ENCODE results near the gene XPC.
A peak's percentile ranks its signal among the peaks of the same experiment; 100 is the strongest.
"Not testable (repeated sequence)": the region's sequence is repeated elsewhere in the genome, so short reads cannot be mapped to it uniquely, and the experiment has no call there.

The XPC gene

DNA sequence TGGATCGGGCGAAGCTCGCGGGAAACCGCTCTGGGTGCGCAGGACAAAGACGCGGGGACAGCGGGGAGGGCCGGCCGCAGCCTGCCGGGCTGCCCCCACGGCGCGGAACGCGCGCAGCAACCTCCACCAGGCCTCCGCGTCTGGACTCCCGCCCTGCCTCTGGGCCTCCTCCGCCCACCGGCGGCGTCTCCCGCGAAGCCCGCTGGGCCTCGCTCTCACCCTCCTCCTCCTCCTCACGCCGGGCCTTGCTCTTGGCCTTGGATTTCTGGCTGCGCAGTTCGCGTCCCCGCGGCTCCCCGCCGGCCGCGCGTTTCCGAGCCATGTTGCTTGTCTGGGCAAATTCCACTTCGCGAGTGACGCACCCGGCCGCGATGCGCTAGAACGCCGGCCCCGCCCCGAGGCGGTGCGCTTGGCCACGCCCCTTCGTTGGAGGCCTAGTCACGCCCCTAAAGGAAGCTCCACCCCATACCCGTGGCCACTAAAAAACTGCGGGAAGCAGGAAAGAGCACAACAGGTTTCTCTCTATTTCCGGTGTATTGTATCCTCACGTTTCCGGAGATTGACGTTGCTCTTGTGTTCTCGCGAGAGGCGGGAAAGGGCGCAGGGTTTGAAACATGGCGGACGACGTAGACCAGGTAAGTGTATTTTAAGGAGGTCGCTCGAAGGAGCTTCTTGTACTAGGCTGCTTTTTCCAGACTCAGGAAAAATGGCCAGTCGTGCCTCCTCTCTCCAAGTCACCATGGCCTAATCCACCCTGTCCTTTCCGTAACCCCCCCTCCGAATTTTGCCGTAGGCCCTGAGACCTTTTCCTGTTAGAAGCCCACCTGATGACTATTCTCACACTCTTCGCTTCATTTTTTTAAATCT lies at the start of gene XPC, which contains the start of gene LSM3:
Gene XPC (minus strand): TSS at position 355 of the 867 bp plus-strand sequence. CDS start 33 bp downstream, at position 322.
Gene LSM3 (plus strand): TSS at position 571 of the 867 bp plus-strand sequence. CDS start 44 bp downstream, at position 615.
- DNase-seq (ENCODE audit: low spot score) = peak; percentile 99

DNA sequence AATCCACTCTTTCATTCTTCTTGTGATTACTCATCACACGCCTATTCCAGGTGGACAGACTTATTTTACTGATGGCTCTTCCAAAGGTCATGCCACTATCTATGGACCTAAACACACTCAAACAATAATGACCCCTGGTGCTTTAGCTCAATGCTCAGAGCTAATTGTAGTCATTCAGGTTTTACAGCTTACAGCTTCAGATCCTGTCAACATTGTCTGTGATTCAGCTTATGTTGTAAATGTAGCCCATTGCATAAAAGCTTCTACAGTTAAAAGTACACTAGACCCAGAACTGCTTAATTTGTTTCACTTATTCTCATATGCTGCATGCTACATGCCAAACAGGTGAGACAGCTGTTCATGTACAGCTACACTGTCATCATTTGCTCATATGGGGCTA lies 49.5 kb upstream of the XPC start:
- no peak for DNase-seq (ENCODE audit: low spot score)

DNA sequence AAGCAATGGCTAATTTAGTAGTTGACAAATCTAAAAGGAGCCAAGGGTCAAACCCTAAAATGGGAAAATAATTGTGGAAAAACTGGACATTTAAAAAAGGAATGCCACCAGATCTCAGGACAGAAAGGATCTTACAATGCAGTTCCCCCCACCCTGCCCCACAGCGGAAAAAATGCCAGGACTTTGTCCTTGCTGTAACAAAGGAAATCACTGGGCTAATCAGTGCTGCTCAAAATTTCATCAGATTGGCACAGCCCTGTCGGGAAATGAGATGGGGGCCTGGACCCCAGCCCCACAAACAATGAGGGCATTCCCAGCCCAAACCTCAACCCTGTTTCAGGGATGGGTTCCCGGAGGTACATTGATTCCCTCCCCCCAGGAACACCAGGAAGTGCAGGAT lies 48.0 kb upstream of the XPC start:
- not testable (repeated sequence) for DNase-seq (ENCODE audit: low spot score)

DNA sequence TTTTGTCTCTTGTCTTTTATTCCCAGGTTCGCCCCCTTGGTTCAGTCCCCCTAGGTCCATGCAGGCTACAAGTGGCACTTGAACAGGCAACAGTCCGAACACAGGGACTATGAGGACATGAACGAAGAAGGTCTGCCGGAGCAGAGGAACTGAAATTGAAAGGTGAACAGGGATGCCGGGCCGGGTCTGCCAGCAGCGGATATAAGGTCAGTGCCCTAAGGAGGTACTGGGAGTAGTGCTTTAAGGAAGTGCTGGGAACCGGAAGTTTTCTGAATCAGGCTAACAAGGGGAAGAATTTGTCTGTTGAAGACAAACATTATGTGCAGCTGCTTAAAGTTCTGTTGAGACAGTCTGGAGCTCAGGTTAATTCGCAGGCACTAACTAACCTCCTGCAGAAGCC lies 47.0 kb upstream of the XPC start:
- no peak for DNase-seq (ENCODE audit: low spot score)

DNA sequence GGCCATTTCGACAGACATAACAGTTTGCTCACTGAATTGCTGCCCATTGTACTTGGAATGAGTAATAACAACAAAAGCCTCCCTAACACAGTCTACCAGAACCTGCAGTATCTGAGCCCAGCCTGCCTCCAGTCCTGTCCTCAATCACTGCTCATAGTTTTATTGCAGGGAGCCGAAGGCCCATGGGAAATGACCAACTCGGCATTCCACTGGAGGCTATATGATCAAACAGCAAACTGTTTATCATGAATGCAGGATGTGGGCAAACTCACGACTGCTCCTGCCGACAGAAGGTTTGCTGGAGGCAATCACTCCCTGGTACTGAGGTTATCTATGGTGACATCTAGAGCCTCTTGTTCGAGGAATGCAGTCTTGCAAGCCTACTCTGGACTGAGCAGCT lies 46.5 kb upstream of the XPC start:
- no peak for DNase-seq (ENCODE audit: low spot score)

DNA sequence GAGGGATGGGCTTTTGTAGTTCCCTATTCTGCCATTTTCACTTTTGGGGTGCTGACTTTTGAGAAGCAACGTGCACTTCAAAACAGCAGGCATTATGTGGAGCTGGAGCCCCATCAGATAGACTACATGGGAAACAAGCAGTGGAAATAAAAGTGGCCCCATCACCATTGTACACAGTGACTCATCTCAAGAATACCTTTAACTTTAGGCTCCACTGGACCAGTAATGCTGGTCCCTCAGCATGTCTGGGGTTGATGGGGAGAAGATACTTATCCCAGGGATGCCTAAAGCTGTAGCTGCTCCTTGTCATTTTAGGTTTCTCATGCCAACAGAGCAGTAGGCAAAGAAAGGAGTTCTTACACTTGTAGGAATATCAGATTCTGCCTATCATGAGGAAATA lies 45.2 kb upstream of the XPC start:
- no peak for DNase-seq (ENCODE audit: low spot score)

DNA sequence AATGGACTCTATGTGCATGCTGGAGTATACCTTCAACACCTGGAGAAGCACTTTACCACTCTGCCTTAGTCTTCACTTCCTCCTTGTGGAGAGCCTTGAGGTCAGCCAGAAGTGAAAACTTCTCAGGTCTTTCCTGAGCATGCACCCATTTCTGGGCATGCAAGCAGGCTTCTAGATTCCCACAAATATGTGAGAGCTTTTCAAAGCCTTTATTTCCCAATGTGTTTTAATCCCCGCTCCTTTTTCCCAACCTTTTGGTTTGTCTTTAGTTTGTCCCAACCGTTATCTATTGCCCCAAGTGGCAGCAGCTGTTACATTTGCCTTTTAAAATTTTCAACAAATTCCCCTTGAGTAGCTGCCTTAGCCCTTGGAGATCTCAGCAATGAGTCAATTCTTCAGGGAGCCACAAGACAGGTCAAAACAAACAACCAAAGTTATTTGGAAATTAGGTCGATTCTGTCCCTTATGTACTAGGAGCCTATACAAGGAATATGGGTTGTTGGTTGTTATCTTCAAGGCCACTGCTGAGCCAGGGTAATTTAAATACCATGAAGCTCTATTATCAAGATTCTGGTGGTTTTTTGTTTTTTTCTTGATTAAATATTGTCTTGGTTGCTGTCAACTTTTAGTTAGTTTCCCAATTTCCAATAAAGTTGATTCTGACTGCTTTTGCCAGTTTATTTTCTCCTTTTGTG lies 44.6 kb upstream of the XPC start:
- no peak for DNase-seq (ENCODE audit: low spot score)

DNA sequence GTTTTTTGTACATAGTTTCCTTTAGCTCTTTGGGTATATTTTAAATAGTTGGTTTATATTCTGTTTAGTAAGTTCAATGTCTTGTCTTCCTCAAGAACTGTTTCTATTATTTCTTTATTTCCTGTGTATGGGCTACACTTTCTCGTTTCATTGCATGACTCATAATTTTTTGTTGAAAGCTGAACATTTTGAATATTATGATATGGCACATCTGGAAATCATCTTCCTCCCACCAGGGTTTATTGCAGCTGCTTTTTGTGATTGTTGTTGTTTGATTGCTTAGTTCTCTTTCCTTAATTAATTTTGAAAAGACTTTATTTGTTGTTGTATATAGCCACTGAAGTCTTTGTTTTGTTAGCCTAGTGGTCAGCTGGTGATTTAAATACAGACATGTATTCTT lies 44.1 kb upstream of the XPC start:
- DNase-seq (ENCODE audit: low spot score) = no peak

DNA sequence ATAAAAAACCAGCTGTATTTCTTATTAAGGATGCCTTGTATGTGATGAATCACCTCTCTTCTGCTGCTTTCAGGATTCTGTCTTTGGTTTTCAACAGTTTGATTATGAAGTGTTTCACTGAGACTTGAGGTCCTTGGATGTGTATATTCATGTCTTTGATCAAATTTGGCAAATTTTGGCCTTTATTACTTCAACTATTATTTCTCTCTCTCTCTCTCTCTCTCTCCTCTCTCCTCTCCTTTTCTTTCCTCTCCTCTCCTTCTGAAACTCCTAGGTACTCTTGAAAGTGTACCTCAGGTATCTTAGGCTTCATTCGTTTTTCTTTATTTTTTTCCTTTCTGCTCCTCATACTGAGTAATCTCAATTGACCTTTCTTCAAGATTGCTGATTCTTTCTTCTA lies 43.5 kb upstream of the XPC start:
- no peak for DNase-seq (ENCODE audit: low spot score)

DNA sequence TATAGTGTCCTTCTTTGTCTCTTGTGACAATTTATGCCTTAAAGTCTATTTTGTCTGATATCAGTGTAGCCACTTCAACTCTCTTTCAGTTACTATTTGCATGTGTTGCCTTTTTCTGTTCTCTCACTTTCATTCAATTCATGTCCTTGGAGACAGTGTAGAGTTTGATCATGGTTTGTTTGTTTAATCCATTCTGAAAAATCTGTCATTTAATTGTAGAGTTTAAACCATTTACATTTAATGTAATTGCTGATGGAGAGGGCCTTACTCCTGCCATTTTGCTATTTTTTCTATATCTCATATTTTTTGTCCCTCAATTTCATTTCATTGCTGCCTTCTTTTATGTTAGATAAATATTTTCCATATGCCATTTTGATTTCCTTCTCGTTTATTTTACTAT lies 42.5 kb upstream of the XPC start:
- no peak for DNase-seq (ENCODE audit: low spot score)

DNA sequence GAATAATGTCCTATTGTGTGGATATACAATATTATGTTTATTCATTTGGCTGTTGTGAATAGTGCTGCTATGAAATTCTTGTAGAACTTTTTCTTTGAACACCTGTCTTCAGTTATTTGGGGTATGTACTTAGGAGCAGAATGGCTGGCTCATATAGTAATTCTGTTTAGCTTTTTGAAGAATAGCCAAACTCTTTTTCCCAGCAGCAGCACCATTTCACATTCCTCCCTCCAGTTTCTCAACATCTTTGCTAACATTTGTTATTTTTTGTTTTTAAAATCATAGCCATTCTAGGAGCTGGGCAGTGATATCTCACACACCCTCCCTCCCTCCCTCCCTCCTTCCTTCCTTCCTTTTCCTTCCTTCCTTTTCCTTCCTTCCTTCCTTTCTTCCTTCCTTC lies 40.0 kb upstream of the XPC start:
- DNase-seq (ENCODE audit: low spot score) = no peak

DNA sequence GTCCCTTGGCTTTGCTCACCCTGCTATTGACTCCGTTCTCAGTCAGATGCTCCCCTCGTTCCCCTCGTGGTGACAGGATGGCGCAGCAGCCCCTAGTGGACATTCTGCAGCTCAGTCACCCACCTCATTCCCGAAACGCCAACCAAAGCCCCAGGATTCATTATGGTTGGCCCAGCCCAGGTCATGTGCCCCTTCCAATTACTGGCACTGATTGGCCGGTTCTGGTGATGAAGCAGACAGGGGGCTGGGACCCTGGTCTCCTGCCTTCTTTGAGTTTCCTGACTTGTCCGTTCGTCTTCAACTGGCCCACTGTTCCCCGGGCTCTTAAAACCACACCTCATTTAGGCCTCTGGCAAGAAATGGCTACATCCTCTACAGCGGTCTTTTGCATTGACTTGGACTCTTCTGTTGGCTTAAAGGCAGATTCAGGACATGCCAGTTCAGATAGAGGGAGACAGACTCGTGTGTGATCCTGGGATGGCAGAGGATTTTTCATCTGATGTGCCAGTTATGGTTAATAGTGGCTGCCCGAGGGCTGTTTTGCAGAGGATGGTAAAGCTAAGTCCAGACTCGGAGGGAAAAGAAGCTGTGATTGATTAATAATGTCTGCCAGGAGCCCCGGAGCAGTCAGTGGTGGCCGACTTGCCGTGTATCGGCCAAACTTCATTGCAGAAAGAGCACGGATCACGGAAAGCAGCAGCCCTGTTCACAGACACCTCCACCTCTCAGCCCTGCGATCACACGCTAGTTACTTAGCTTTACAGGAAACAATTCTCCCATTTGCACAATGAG lies 38.1 kb upstream of the XPC start:
- DNase-seq (ENCODE audit: low spot score) = peak; percentile 70

DNA sequence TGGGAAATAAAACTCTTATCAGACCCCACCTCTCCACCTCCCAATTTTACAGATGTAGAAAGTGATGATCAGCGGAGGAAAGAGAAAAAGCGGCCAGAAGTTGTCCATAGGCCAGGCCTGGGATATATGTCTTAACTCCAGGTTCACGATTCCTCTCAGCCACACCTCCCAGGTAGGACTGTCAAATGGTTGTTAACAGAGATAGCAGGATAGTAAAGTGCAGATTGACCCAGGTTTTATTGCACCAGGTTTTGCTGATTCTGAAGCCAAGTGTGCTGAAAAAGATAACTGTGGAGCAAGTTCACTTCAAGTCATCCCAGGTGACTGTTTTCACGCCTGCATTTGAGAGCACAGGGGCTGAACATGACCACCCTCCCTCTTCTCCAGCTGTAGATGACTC lies 36.4 kb upstream of the XPC start:
- no peak for DNase-seq (ENCODE audit: low spot score)

DNA sequence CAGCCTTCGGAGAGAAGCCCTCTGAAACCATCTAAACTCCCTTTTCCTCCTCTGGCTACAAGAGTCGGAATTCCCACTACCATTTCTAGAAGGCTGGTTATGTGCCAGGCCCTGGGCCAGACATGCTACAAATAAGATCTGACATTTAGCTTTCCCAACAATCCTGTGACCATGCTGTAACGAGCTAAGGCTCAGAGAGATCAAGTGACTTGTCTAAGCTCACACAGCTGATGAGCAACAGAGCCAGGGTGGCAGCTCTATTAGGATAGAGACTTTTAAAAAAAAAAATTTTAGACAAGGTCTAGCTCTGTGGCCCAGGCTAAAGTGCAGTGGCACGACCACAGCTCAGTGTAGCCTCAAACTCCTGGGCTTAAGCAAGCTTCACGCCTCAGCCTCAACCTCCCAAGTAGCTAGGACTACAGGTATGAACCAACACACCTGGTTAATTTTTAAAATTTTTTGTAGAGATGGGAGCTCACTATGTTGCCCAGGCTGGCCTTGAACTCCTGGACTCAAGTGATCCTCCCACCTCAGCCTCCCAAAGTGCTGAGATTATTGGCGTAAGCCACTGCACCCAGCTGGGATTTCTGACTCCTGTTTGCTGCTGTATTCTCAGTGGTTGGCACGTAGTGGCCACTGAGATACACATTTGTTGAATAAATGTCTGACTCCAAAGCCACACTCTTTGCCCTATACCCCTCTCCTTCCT lies 34.8 kb upstream of the XPC start:
- DNase-seq (ENCODE audit: low spot score) = no peak

DNA sequence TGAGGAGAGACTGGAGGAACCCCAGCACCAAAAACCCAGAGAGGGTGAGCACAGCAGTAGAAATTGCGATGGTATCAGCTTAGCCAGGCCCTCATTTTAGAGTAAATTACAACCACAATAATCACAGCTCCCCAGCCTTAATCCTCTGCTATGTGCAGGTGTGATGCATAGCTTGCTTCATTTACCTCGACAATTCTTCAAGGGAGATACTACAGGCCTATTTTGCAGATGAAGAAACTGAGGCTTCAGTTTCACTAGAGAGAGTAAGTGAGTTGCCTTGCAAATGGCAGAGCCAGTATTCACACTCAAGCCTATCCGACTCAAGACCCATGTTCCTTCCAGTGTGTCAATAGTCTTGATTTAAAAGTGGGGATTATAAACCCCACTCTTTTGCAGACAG lies 33.6 kb upstream of the XPC start:
- DNase-seq (ENCODE audit: low spot score) = no peak

DNA sequence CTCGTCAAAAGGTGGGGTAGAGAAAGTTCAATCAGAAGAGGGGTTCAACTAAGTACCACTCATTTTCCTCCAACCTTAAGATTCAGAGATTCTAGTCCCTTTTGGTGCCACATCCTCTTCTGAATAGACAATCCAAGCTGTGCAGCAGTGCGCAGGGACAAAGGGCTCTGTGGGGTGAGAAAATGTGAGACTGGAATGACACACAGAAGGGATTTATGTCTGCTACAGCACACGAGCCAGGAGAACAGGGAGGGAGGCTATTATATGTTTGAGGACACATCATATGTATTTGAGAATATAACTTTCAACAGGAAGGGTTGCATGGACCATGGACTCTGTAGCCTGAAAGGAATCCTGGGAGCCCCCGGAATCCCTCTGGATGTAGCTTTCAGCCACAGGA lies 33.2 kb upstream of the XPC start:
- no peak for DNase-seq (ENCODE audit: low spot score)

DNA sequence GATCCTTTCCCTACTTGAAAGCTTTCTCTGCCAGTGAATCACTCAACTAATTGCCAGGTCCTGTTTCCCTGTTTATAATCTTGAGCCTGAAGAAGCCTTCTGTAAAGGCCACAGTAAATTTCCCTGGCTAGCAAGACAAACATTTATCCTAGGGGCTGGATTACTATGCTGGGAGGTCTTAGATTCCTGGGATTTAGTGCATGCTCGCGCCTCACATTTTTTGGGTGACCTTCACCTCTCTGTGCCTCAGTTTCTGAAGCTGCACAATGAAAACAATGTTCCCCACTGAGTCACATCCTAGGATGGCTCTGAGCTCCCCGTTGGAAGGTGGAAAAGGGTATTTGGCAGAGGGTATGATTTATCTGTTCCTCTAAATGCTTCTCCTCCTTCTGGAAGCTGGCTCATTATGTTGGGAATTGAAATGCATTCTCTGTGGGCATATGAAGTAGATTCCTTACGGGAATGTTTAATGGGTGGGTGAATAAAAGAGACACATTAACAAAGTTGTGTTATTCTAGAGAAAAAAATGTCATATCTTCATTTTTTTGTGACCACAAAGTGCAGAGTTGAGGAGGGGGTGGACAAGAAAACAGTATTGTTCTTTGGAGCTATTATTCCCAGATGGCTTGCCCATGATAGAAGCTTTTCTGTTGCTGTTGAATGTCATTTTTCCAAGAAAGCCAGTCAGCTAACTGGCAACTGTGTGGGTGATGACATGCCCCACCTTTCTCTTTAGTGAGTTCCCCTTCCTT lies 32.6 kb upstream of the XPC start:
- DNase-seq (ENCODE audit: low spot score) = peak; percentile 90

DNA sequence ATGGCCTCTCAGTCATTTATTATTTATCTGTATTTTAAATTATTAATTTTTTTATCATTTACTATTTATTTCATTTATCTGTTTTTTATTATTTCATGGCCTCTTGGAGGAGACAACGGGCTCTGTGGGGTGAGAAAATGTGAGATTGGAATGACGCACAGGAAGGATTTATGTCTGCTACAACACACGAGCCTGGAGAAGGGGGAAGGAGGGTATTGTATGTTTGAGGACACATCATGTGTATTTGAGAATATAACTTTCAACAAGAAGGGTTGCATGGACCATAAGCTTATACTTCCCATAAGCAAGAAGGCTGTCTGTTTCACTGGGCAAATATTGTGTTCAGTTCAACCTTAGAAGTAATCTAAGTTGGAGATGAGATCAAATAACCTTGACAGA lies 31.9 kb upstream of the XPC start:
- no peak for DNase-seq (ENCODE audit: low spot score)

DNA sequence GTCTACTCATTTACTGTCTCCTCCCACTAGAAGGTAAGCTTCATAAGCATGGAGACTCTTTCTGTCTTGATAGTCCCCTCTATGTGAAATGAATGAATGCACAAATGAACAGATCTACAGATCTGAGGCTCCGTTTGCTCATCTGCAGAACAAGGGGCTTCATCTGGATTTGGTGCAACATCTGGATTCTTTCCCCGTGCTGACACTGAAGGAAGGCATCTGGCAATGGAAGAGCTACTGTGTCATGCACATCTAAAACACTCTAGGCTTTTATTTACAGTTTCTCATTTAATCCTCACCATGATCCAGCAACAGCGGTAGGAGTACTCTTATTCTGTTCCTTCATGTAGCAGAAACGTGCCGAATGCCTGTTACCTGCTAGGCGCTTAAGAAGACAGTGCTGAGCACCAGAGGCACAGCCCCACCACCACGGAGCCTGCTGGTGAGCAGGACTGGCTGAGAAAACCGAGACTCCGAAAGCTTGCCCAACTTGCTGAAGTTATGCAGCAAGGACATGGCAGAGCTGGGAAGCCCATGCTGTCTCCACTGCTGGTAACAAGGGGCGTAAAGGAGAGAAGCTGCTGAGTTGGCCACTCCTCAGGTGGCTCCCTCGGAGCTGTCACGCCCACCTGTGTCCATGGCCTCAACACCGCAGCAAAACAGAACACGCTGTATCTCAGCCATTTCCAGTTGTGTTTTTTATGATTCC lies 31.3 kb upstream of the XPC start:
- no peak for DNase-seq (ENCODE audit: low spot score)

DNA sequence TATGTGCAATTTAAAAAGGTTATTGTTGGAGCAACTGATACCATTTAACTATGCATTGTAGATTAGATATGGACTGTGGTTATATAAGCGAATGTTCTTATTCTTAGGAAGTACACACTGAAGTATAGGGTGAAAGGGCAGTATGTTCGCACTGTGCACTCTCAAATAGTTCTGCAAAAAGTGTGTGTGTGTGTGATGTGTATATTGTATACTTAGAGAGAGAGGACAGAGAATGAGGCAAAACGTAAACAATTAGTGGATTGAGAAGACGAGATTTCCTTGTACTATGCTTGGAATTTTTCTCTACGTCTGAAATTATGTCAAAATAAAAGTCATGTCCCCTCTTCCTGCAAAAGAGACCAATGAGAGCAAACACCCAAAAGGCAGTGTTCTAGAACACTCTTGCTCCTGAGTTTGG lies 30.6 kb upstream of the XPC start:
- DNase-seq (ENCODE audit: low spot score) = no peak

DNA sequence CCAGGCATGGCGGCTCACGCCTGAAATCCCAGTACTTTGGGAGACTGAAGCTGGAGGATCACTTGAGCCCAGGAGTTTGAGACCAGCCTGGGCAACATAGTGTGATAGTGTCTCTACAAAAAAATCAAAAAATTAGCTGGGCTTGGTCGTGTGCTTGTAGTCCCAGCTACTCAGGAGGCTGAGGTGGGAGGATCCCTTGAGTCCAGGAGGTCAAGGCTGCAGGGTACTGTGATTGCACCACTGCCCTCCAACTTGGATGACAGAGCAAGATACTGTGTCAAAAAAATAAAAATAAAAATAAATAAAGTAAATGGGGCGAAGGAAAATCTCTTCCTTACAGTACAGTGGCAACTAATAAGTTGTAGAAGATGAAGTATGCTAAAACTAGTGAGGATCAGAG lies 29.8 kb upstream of the XPC start:
- no peak for DNase-seq (ENCODE audit: low spot score)
